Measurements from ENCODE around the gene HDAC4.

GRCh38 chr2:239245107-239245506 is 155.7 kb downstream of the HDAC4 start:
- TF ChIP-seq CTCF (IDR thresholded peaks at IDR 0.05; ENCODE audit: insufficient read depth, low read length) (no peak), REST (IDR thresholded peaks at IDR 0.05; ENCODE audit: insufficient replicate concordance, low read depth) (no peak), POLR2AphosphoS5 (IDR thresholded peaks at IDR 0.05; ENCODE audit: low read depth) (no peak), GABPA (IDR thresholded peaks at IDR 0.05; ENCODE audit: low read depth) (no peak)

Data from HL-60 (cell line).